RWPE2 (cell line): ENCODE data around the gene PVALB.

ENCODE experiments used
- ATAC-seq: fragments of 200-7000 bp; cut with Tn5 transposase; 3 replicates; pipeline ENCODE4 v1.9.1; 2021; ENCODE audit warnings: low read depth
- DNase-seq: peaks from one replicate; pipeline ENCODE4 v3.0.0-alpha.2; 2020; ENCODE audit warnings: low spot score
- H3K27ac ChIP-seq: fragments of 450-650 bp; 2 replicates; pipeline ENCODE4 v1.5.1; 2017; ENCODE audit warnings: mild to moderate bottlenecking; ENCODE audit not compliant: poor library complexity, severe bottlenecking
- H3K27me3 ChIP-seq: fragments of 250-450 bp; sonication (Bioruptor Pico); 2 replicates; pipeline ENCODE4 v1.5.1; 2021; ENCODE audit warnings: mild to moderate bottlenecking, moderate library complexity; ENCODE audit not compliant: insufficient read depth, poor library complexity, severe bottlenecking
- H3K36me3 ChIP-seq: fragments of 250-450 bp; sonication (Bioruptor Pico); 2 replicates; pipeline ENCODE4 v1.5.1; 2020; ENCODE audit warnings: low read depth, mild to moderate bottlenecking, moderate library complexity
- H3K4me1 ChIP-seq: fragments of 250-450 bp; sonication (Bioruptor Pico); 2 replicates; pipeline ENCODE4 v1.5.1; 2021; ENCODE audit warnings: mild to moderate bottlenecking, moderate library complexity; ENCODE audit not compliant: insufficient read depth, poor library complexity, severe bottlenecking
- H3K4me3 ChIP-seq: fragments of 250-450 bp; sonication (Bioruptor Pico); 2 replicates; pipeline ENCODE4 v1.5.1; 2021; ENCODE audit warnings: mild to moderate bottlenecking, moderate library complexity; ENCODE audit not compliant: severe bottlenecking
- H3K9me3 ChIP-seq: fragments of 250-450 bp; sonication (Bioruptor Pico); 2 replicates; pipeline ENCODE4 v1.5.1; 2021; ENCODE audit warnings: mild to moderate bottlenecking, moderate library complexity; ENCODE audit not compliant: severe bottlenecking
- CTCF ChIP-seq: fragments of 450-650 bp; IDR thresholded peaks from one replicate; pipeline ENCODE4 v1.5.1; 2017; ENCODE audit warnings: mild to moderate bottlenecking, moderate library complexity; ENCODE audit not compliant: poor library complexity, severe bottlenecking

The PVALB gene

GRCh38 chr22:36855478-36855877, 38.6 kb upstream of the PVALB start:
- no peak for ATAC-seq
- Histone ChIP-seq H3K27ac (no peak overlapping the region), H3K4me1 (peaks cover 5% of the 10 kb centered on the region), H3K27me3 (peaks cover 5% of the 10 kb centered on the region), H3K9me3 (no peaks in the 10 kb centered on the region), H3K36me3 (no peaks in the 10 kb centered on the region), H3K4me3 (no peak overlapping the region)
- TF ChIP-seq CTCF = no peak
- no peak for DNase-seq

- ATAC-seq = no peak
Observed at GRCh38 chr22:36853407-36854099, 36.7 kb upstream of the PVALB start.

GRCh38 chr22:36852056-36852973, 35.5 kb upstream of the PVALB start:
- Histone ChIP-seq H3K27me3 (peaks cover 4% of the 10 kb centered on the region), H3K4me3 (no peak overlapping the region)

More at GRCh38 chr22:36853407-36854099, 36.7 kb upstream of the PVALB start:
- no peaks in the 10 kb centered on the region for H3K36me3 ChIP-seq
- no peak for DNase-seq
- H3K27me3 ChIP-seq = peaks cover 5% of the 10 kb centered on the region
- TF ChIP-seq CTCF = peak; percentile 49
- no peak overlapping the region for H3K27ac ChIP-seq
- H3K4me3 ChIP-seq = no peak overlapping the region
- H3K9me3 ChIP-seq = no peaks in the 10 kb centered on the region
- H3K4me1 ChIP-seq = no peaks in the 10 kb centered on the region

GRCh38 chr22:36850682-36851081, 33.8 kb upstream of the PVALB start:
- Histone ChIP-seq H3K36me3 (no peaks in the 10 kb centered on the region), H3K27me3 (no peaks in the 10 kb centered on the region), H3K4me3 (no peak overlapping the region), H3K4me1 (no peaks in the 10 kb centered on the region), H3K9me3 (no peaks in the 10 kb centered on the region), H3K27ac (no peak overlapping the region)
- DNase-seq (no peak), ATAC-seq (no peak)
- TF ChIP-seq CTCF = no peak

More at GRCh38 chr22:36852056-36852973, 35.5 kb upstream of the PVALB start:
- no peak overlapping the region for H3K27ac ChIP-seq
- no peak for TF ChIP-seq CTCF
- H3K36me3 ChIP-seq = no peaks in the 10 kb centered on the region
- DNase-seq (no peak), ATAC-seq (no peak)
- no peaks in the 10 kb centered on the region for H3K4me1 ChIP-seq
- H3K9me3 ChIP-seq = no peaks in the 10 kb centered on the region
